GM13977 (cell line): ENCODE results near the gene TNC.

Experiments used
- DNase-seq: peaks from one replicate; pipeline ENCODE4 v3.0.0; 2012; ENCODE audit warnings: low spot score
- in situ Hi-C: fragments of 300-500 bp; cut with MboI; formaldehyde crosslinking; loops from one replicate; pipeline ENCODE4 v1.12.0; 2022; ENCODE audit warnings: low sequenced_read_pairs, low pct_unique_long_range_greater_than_20kb, mixed read lengths, inconsistent platforms; ENCODE audit not compliant: unreplicated experiment
- TF ChIP-seq, protein P1 (sequence below): IDR thresholded peaks from 2 replicates; pipeline ENCODE4 v1.5.1; 2012; ENCODE audit warnings: mild to moderate bottlenecking, control low read depth; ENCODE audit not compliant: insufficient read depth; ENCODE audit errors: extremely low read depth, missing control alignments

TNC gene

DNA sequence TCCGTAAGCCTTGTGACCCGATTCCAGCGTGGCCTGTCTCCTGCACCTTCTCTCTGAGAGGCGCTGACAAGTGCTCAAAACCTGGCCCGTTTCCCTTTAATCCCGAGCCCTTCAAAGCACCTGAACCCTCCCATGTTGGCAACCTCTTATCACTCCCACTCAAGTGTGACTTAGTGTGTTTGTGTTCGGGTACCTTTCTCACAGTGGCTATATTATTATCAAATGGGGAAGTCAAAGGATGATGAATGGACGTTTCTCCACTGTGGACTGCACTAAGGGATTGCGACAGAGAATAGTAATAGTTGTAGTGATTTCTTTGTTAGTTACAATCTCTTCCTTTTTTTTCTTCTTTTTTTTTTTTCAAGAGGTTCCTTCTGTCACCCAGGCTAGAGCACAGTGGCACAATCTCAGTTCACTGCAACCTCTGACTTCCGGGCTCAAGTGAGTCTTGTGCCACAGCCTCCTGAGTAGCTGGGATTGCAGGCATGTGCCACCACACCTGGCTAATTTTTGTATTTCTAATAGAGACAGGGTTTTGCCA, 122.2 kb downstream of the TNC start:
- TF ChIP-seq, protein P1, sequence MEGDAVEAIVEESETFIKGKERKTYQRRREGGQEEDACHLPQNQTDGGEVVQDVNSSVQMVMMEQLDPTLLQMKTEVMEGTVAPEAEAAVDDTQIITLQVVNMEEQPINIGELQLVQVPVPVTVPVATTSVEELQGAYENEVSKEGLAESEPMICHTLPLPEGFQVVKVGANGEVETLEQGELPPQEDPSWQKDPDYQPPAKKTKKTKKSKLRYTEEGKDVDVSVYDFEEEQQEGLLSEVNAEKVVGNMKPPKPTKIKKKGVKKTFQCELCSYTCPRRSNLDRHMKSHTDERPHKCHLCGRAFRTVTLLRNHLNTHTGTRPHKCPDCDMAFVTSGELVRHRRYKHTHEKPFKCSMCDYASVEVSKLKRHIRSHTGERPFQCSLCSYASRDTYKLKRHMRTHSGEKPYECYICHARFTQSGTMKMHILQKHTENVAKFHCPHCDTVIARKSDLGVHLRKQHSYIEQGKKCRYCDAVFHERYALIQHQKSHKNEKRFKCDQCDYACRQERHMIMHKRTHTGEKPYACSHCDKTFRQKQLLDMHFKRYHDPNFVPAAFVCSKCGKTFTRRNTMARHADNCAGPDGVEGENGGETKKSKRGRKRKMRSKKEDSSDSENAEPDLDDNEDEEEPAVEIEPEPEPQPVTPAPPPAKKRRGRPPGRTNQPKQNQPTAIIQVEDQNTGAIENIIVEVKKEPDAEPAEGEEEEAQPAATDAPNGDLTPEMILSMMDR: no peak
- no peak for DNase-seq
- in situ Hi-C loops: no loop called here

DNA sequence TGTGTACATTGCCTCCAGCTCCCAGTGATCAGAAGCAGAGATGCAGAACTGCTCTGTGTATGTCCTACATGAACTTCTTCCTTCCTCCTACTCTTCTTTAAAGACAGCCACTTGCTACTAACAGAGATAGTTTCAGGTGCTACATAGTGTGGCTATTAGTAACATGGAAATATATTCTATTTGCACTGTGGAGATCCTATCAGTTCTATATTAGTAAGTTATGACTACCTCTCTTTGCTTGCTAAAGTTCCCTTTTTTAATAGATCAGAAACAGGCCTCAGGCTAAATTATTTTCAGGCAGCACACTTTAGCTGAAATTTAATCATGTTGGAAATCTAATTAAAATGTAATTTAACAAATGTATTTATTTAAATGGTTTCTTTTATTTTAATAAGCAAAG, 123.2 kb downstream of the TNC start:
- in situ Hi-C loops: no loop called here
- TF ChIP-seq, protein P1: no peak
- DNase-seq: no peak

DNA sequence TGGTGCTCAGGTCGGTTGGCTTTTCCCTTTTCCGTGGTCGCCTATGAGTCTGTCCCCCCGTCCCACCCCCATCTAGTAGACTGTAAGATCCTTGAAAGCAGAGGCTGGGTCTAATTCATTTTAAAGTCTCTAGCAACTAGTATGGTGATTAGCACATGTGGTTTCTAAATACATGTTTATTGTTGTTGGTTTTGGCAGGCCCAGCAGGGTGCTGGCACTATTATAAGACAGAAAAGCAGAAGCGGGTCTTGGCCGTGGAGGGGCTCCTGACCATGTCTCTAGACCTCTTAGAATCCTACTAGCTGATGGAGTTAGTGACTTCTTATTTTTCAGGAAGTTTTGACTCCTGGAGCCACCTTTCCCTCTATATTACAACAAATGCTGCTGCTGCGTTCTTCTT, 126.1 kb downstream of the TNC start:
- in situ Hi-C loops: no loop called here
- DNase-seq: no peak

DNA sequence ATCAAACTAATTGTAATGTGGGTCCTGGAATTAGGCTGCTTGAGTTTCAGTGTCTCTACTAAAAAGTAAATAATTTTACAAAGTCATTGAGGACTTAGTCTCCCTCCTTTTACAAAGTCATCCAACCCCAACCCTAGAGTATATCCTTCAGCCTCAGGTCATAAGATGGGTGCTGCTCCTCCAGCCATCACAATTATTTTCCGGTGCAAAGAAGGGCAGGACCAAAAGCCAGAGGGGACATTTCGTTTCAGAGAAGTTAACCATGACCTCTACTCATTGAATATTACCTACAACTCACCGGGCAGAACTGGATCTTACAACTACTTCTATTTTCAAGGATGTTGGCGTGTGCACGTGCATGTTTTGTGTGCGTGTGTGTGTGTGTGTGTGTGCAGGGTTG, 127.1 kb downstream of the TNC start:
- TF ChIP-seq, protein P1: no peak
- in situ Hi-C loops: no loop called here
- DNase-seq: no peak

More for the DNA sequence above, 126.1 kb downstream of the TNC start:
- TF ChIP-seq, protein P1: no peak

DNA sequence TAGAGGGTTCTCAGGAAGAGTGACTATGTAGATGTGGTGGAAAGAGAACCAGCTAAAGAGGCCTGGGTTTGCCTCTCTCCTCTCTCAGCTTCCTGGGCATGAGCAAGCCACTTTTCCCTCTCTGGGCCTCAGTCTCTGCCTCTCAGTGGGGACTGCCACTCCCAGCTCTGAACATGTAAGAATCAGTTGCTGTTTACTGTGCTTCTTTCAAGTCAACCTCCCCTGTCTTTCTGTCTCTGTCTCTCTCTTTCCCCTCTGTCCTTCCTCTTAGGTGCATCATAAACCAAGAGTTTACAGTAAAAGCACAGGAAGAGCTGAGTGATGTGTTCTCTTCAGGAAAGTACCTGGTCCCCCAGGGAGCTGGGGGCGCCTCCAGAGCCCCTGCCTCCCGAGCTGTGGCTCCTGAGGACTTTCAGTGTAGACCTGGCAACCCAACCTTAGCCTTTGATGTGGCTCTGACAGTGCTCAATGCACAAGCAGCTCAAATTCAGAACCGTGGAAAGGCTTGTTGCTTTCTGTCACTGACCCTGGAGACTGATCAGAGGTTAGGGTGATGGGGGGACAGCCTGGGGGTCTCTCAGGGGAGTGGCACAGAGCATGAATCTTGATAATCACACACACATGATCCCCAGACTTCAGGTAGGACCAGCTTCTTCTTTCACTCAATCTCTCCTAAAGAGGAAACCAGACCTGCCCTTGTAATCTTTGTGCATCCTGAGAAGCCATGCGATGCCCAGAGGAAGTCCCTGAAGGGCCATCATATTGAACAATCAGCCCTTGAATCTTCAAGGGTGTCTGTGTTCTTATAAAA, 128.2 kb downstream of the TNC start:
- TF ChIP-seq, protein P1: no peak
- in situ Hi-C loops: no loop called here
- peak; percentile 25 for DNase-seq

DNA sequence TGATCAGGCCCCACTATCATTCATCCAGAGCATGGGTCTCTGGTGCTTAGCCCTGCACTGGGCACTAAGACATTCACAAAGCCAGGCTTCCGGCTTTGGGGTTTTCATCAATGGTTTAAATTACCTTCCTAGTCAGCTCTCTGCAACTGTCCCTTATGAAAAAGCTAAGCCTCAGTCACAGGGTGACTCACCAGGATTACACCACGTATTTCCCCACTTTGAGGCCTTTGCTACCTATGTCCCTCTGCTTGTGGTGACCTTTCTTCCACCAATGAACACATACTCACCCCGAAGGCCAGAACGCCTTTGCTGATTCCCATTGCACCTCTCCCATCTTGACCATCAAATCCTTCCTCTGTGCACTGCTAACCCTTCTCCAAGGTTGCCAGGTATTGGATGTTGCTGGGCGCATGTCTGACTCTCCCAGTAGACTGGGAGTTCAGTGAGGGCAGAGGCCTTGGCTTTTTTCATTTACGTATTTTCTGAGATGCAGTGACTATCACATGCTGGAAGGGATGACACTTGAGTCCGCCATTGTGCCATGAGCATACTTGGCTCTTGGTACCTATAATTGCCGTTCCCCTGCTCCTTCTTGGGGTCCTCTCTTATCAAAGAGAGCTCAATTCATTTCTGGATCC, 128.9 kb downstream of the TNC start:
- TF ChIP-seq, protein P1: no peak
- peak; percentile 28 for DNase-seq
- in situ Hi-C loops: no loop called here
